CD4-positive, alpha-beta T cell treated with Interleukin-6 for 4 hours (primary cell): ENCODE results near the gene FTSJ3.
"Not testable (repeated sequence)": the region's sequence is repeated elsewhere in the genome, so short reads cannot be mapped to it uniquely, and the experiment has no call there.

Experiments used
- DNase-seq: peaks from one replicate; pipeline ENCODE4 v3.0.0-alpha.2; 2020; ENCODE audit warnings: mixed read lengths

FTSJ3 gene

GRCh38 chr17:63826468-63827001 is 928 bp downstream of the FTSJ3 start:
- DNase-seq: no peak

GRCh38 chr17:63824362-63824761 is 3.1 kb downstream of the FTSJ3 start:
- no peak for DNase-seq

- no peak for DNase-seq
Observed at GRCh38 chr17:63823659-63824331, 3.7 kb downstream of the FTSJ3 start.

GRCh38 chr17:63822537-63822936 is 4.9 kb downstream of the FTSJ3 start:
- DNase-seq: no peak

DNA sequence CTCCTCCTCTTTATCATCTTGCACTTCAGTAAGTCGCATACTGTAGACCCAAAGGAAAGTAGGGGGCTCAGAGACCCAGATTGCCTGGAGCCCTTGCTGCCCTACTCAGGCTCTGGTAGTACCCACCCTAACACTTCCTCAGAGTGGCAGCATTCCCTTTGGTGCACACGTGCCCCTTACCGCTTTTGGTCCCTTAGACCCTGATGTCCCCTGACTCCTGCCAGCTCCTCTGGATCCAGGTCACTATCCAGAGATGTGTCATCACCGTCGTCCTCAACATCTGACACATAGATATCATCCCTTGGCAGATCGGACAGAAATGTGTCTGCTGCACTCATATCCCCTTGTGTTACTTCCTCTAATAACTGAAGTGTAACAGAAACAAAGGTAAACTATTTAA is 5.7 kb downstream of the FTSJ3 start:
- DNase-seq: no peak

GRCh38 chr17:63820963-63821561 is 6.4 kb downstream of the FTSJ3 start:
- no peak for DNase-seq

DNA sequence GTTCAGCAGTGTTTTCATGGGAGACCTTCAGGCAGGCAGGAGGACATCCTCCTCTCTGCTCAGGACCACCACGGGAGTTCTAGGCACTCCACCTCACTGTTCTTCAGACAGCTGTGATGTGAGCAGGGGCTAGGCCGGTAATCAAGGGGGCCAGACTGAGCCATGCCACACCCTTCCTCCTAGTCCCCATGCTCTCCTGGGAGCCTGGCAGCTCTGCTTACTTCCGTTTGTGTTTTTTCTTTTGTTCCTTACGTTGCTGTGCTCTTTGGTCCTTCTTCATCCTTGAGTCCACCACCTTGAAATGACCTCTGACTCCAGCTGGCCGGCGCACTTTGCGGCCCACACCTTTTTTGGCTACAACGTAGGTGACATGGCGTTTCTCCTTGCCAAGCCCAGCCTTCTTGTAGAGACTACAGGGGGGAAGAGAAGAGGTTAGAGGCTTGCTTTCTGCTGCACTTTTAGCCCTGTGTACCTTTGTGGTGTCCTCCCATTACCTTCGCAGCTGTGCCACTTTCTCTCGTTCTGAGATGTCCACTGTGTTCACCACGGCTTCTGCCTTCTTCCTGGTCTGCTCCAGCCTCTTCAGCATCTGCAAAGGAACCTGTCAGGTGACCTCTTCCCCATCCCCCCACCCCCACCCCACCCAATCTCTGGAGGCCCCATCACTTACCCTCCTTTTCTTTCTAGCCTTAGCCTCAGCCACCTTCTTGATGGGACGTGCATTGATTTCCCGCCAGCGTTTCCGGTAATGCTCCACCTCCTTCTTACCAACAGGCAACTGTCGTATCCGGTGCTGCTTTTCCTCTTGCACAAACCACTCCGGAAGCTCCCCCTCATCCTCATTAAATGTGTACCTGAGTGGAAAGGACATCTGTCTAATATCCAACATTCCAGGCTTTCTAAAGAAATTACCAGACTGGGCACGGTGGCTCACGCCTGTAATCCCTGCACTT is 7.6 kb downstream of the FTSJ3 start:
- DNase-seq: peak; percentile 34

DNA sequence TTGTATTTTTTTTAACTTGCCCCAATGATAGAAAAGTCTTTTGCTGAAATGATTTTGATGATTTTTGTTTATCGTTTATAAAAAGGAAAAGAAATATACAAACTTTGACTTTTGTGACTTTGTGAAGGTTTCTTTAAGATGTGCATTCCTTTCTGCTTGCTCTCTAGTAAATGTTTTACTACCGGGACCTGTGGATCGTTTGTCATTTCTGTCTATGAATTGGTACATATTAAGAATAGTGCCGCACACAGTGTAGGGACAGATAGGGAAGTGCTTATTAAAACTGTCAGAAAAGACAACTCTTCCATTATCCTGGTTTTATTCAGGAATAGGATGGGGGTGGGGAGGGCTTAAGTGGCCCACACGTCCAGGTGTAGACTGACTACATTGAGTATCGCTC is 8.3 kb downstream of the FTSJ3 start:
- no peak for DNase-seq

DNA sequence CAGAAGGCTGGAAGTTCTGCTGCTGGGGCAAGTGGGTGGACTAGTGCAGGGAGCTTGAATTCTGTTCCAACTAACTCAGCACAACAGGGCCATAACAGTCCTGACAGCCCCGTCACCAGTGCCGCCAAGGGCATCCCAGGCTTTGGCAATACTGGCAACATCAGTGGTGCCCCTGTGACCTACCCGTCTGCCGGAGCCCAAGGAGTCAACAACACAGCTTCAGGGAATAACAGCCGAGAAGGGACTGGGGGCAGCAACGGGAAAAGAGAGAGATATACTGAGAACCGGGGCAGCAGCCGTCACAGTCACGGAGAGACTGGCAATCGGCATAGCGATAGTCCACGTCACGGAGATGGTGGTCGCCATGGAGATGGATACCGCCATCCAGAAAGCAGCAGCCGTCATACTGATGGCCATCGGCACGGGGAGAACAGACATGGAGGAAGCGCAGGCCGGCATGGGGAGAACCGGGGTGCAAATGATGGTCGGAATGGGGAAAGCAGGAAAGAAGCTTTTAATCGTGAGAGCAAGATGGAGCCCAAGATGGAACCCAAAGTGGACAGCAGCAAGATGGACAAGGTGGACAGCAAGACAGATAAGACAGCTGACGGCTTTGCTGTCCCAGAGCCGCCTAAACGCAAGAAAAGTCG is 9.6 kb downstream of the FTSJ3 start:
- no peak for DNase-seq

DNA sequence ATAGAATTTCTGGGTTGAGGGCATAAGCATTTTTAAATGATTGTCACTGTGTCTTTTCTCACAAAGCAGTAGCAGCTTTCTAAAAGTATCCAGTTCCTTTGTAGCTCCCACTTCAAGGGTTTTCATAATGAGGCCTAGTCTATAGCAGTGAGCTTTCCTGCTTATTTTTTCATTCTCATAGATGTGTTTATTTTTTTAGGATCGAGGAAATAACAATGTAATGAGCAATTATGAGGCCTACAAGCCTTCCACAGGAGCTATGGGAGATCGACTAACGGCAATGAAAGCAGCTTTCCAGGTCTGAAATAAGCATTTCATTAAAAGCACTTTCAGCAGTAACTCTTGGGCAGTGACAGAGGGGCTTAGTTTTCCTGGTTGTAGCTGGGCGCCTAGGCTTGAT is 10.8 kb downstream of the FTSJ3 start:
- DNase-seq: no peak

GRCh38 chr17:63816123-63816522 is 11.3 kb downstream of the FTSJ3 start:
- no peak for DNase-seq

GRCh38 chr17:63809970-63810369 is 17.5 kb downstream of the FTSJ3 start:
- DNase-seq: no peak

DNA sequence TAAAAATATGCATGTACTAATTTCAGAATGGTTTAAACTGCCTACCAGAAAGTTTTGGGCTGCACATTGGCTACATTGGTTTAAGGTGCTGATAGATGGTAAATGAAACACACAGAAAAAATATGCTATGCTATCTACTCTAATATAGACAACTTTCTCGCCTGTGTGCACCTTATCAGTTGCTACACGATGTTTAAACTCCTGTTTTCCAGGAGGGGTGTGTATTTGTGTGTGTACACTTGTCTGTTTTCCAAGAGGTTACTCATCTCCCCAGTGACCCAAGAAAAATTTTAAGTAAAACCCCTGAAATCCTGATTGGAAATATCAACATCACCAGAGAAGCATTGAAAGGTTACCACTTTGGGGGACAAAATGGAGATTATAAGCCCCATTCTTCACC is 21.9 kb downstream of the FTSJ3 start:
- DNase-seq: no peak

DNA sequence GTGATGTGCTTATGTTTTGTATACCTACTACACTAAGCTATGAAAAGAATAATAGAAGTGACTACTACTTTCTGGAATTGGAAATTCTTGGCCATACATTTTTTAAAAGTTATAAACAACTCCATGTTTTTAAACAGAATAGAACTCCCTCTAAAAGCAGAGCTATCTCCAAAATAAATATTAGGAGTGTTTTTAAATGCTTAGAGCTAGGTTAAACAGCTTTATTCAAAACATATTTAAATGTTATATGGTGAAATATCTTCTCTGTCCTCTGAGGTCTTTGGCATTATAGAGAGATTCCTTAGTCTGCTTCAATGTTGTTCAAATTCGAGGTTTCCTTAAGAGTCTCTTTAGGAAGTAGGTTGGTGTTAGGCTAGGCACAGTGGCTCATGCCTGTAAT is 23.1 kb downstream of the FTSJ3 start:
- DNase-seq: no peak

DNA sequence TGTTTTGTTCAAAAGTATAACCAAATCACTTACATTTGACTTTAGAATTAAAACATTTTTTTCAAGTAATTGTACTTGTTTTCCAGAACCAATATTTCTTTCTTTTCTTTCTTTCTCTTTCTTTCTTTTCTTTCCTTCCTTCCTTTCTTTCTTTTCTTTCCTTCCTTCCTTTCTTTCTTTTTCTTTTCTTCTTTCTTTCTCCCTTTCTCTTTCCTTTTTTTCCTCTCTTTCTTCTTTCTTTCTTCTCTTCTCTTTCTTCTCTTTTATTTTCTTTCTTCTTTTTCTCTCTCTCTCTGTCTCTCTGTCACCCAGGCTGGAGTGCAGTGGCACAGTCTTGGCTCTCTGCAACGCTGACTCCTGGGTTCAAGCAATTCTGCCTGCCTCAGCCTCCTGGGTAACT is 26.7 kb downstream of the FTSJ3 start:
- DNase-seq: no peak

DNA sequence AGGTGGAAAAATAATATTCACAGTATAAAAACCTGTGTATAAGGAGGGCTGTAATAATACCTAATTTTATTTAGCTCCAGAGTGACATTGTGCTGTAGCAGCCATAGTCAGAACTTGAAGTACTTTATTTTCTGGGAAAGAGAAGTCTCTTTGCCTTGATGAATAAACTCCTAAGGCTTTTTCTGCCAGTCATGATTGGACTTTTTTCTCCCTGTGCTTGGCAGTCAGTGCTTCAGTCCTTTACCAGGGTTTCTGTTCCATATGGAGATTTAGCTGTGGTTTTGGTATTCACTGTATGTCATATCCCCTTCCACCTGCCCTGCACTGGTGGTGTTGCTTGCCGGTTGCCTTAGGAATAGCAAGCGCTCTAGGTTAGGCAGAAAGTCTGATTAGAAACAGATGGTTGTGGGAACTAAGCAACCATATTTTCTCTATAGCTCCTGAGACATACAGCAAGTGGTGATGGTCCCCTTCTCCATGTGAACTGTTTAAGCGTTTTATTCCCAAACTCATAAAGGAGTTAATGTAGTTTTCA is 28.8 kb downstream of the FTSJ3 start:
- DNase-seq: no peak

DNA sequence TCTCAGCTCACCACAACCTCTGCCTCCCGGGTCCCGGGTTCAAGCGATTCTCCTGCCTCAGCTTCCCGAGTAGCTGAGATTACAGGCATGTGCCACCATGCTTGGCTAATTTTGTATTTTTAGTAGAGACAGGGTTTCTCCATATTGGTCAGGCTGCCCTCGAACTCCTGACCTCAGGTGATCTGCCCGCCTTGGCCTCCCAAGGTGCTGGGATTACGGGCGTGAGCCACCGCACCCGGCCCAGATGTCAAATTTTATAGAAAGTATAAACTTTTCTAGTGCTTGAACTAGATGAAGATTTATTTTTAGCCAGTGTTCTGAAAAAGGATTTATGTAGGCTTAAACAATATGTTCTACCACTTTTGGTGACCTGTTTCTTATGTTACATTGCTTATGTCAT is 31.1 kb downstream of the FTSJ3 start:
- not testable (repeated sequence) for DNase-seq

DNA sequence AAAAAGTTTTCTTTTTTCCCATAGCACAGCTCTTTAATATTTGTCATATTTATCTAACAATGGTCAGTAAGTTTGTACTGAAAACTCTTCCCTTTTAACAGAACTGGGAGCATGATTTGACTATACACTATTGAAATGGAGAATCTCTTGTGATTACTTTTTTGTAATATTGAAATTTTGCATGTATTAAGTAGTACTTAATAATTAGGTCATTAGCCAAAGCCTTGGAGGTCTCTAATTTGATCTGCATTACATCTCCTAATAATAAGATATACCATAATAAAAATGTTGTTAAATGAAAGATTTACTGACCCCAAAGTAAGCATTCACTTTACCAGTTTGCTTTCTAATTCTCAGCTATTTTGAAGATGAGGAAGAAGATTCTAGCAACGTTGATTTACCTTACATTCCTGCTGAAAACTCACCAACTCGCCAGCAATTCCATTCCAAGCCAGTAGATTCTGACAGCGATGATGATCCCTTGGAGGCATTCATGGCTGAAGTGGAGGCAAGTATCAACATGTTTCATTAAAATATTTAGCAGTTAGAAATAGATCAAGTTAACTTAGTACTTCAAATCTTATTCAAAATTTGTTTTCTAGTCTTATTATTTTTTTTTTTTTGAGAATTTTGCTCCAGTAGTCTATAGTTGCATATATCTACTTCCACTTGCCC is 35.3 kb downstream of the FTSJ3 start:
- no peak for DNase-seq

DNA sequence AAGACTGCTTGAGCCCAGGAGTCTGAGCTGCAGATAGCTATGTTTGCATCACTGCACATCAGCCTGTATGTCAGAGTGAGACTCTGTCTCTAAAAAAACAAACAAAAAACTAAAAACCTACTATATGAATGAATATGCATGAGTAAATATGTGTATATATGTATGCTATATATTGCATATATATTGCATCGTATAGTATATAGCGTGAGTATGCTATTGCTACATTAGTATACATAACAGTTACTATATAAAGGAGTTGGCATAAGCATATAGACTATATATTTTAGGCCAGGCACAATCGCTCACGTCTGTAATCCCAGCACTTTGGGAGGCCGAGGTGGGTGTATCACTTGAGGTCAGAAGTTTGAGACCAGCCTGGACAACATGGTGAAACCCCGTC is 37.4 kb downstream of the FTSJ3 start:
- no peak for DNase-seq

- DNase-seq: no peak
Observed at GRCh38 chr17:63786971-63787711, 40.3 kb downstream of the FTSJ3 start.

DNA sequence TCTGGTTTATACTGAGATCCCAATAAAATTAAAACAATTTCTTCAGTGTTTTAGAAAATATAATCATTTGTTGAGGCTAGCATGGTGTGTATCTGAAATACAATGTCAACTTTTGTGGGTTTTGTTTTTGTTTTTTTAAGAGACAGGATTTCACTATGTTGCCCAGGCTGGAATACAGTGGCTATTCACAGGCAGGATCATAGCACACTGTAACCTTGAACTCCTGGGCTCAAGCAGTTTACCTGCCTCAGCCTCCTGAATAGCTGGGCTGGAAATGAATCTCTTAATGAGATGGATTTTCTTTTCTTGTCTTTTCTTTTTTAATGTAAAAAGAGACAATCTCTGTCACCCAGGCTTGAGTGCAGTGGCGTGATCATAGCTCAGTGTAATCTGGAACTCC is 41.3 kb downstream of the FTSJ3 start:
- no peak for DNase-seq
